Measurements from ENCODE around the gene SEMA6A.

SEMA6A gene

DNA sequence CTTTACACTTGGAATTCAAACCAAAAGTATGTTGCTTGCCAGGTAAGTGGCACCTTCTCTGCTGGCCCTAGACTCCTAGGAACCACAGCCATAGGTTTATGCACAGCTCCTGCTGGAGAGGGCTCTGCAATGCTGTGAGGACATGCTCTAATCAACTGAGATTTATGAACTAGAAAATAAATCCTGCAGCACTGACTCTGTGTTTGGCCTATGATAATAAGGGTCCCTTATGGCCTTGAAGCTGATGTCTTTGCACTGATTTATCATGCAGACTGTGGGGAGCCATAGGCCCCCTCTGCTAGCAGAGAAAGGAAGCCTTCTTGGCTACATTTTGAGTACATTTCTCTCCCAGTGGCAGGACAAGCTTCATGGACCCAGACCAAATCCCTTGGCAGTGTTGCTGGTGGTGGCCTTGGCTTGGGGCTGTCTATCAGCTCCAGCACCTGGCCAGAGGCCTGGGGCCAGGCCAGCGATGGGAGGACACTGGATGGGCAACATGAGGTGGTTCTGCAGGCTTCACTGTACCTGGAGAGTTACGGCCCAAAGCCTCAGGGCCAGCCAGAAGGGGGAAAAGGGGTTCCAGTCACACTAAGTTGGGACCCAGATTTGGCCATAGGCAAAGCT is 178.0 kb downstream of the SEMA6A start:
- DNase-seq, result no peak

DNA sequence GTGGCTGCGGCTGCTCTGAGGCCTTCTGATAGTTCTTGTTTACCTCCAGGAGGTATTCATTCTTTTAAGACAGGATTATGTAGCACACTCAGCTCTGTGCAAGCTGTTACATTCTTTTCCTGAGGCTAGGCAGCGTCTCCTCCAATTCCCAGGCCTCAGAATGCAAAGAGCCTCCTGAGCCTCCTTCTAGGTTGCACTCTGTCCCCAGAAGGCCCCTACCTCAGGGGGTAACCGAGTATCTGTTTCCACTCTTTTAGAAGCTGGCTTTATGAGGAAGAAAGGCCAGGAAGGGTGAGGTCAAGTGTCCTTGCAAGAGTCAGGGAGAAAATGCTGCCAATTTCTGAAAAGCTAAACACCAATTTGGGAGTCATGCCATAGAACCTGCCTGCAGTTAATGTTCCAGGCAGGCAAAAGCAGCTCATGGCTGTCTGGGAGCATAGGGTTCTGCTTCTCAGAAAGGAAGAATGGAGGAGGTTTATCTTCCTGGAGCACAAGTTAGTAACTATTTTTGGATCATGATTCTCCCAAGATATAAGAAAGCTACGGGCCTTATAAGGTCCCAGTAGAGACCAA is 178.9 kb downstream of the SEMA6A start:
- no peak for DNase-seq

DNA sequence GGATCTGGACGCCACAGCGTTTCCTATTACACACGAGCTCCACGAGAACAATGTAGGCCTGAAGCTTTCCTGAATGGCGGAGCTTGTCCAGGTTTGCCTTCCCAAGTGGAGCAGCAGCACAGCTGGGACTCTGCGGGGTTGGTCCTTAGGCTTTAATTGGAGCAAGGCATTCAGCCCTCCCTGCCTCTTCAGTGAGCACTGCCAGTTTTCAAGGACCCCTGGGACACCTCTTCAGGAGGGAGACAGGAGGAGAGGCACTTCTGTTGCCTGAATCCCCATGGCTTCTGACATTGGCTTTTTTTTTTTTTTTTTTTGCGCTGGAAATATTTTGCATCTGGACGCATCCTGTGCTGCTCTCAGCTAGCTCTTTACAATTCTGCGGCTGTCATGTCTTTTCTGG is 179.4 kb downstream of the SEMA6A start:
- no peak for DNase-seq

DNA sequence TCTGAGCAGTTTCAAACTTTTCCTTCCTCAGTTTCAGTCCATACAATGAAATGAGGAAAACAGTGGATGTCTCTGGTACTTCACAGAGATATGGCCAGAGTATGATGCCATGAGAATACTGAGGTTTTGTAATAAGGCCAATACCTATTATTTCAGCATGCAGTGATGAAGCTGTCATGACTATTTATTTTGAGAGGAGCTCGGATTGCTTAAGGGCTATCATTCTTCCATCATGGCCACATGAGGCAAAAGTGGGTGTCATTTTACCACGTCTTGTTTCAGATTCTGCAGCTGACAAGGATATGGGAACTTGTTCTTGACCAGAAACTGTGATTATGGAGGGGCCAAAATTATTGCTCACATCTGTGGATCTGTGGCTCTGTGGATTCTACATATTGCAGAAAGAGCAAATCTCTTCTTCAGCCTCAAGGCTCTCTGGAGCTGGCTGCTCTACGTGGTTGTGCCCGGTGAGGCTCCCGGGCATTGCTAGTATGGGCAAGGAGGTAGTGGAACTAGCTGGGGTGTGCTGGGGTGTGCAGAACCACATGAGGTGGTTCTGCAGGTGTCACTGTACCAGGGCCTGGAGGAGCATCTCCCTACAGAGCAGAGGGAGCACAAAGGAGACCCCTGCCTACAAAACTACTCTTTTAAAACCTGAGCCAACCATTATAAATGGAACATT is 180.3 kb downstream of the SEMA6A start:
- DNase-seq, result no peak

Data from right forelimb (tissue), 1 donor.